SH-SY5Y (cell line): ENCODE data around the gene PIK3CG.

ENCODE experiments used
- GATA2 ChIP-seq: IDR thresholded peaks from 2 replicates; pipeline ENCODE4 v1.6.1; 2011; ENCODE audit warnings: mild to moderate bottlenecking, low read depth, low read length
- GATA3 ChIP-seq: IDR thresholded peaks from 2 replicates; pipeline ENCODE4 v1.6.1; 2011; ENCODE audit warnings: low read depth, mild to moderate bottlenecking, low read length, moderate library complexity

- no peak for TF ChIP-seq GATA2
- TF ChIP-seq GATA3 = no peak
These were observed 87.0 kb downstream of the PIK3CG start for GRCh38 chr7:106952001-106952657.
